AG04450 (cell line): ENCODE data around the gene ANKRD33. TPM values are rescaled to one million over a fixed set of nuclear protein-coding genes. Genes with fewer than 3 reads are reported as not detected.

ENCODE experiments used
- CTCF ChIA-PET: fragments of 300-600, 350-600 bp; formaldehyde crosslinking; extraction: SDS; loops from one replicate; lab custom pipeline; 2022; ENCODE audit warnings: antibody characterized with exemption, inconsistent platforms; lab: Charles Lee
- POLR2A ChIA-PET: fragments of 350-600 bp; formaldehyde crosslinking; extraction: SDS; loops from one replicate; lab custom pipeline; 2021; ENCODE audit warnings: antibody characterized with exemption, inconsistent platforms; lab: Yijun Ruan, JAX
- DNase-seq: peaks from one replicate; pipeline ENCODE4 v3.0.0-alpha.2; 2011; ENCODE audit warnings: low read depth, low spot score
- H3K27ac ChIP-seq: one replicate; pipeline ENCODE4 v1.5.1; 2012; ENCODE audit warnings: low read depth, low read length, control low read depth
- H3K27me3 ChIP-seq: one replicate; pipeline ENCODE4 v1.6.0; 2012; ENCODE audit warnings: low read length; ENCODE audit not compliant: control insufficient read depth, insufficient read depth
- H3K4me3 ChIP-seq: 2 replicates; pipeline ENCODE4 v1.5.1; 2011; ENCODE audit warnings: mild to moderate bottlenecking, low read depth, low read length, control low read depth
- H3K9me3 ChIP-seq: 2 replicates; pipeline ENCODE4 v1.5.1; 2012; ENCODE audit warnings: low read length; ENCODE audit not compliant: control insufficient read depth, insufficient read depth
- polyA plus RNA-seq: library from polyadenylated mRNA; depleted of rRNA; stranded (reverse); fragments of >200 nt; gene quantifications from 2 replicates; pipeline ENCODE4 v1.2.3, GENCODE V29; 2011
- TF ChIP-seq, protein P1 (sequence below): IDR thresholded peaks from 2 replicates; pipeline ENCODE4 v1.5.1; 2011; ENCODE audit warnings: low read depth, low read length, control low read depth, inconsistent platforms

ANKRD33 gene
- polyA plus RNA-seq, 1 experiment: not detected

- POLR2A ChIA-PET: no interaction called here
- CTCF ChIA-PET: interaction anchor here (0.6 to 2.0 kb wide), 5 partner anchors 11 to 65 kb away, joined by 3 to 7 read pairs (median 5); no protein-coding TSS in a partner anchor
- Histone ChIP-seq H3K27ac (peak overlapping the region; percentile 59), H3K4me3 (no peak overlapping the region), H3K27me3 (no peaks in the 10 kb centered on the region), H3K9me3 (peaks cover 3% of the 10 kb centered on the region; the same call in 1 of the 2 replicates)
- no peak for DNase-seq
- TF ChIP-seq, protein P1, sequence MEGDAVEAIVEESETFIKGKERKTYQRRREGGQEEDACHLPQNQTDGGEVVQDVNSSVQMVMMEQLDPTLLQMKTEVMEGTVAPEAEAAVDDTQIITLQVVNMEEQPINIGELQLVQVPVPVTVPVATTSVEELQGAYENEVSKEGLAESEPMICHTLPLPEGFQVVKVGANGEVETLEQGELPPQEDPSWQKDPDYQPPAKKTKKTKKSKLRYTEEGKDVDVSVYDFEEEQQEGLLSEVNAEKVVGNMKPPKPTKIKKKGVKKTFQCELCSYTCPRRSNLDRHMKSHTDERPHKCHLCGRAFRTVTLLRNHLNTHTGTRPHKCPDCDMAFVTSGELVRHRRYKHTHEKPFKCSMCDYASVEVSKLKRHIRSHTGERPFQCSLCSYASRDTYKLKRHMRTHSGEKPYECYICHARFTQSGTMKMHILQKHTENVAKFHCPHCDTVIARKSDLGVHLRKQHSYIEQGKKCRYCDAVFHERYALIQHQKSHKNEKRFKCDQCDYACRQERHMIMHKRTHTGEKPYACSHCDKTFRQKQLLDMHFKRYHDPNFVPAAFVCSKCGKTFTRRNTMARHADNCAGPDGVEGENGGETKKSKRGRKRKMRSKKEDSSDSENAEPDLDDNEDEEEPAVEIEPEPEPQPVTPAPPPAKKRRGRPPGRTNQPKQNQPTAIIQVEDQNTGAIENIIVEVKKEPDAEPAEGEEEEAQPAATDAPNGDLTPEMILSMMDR: no peak
Observed at GRCh38 chr12:51904951-51905470, 17.1 kb downstream of the ANKRD33 start.

- peaks cover 3% of the 10 kb centered on the region; the same call in 1 of the 2 replicates for H3K9me3 ChIP-seq
- H3K27me3 ChIP-seq: no peaks in the 10 kb centered on the region
- H3K4me3 ChIP-seq: no peak overlapping the region
- DNase-seq: no peak
- CTCF ChIA-PET: interaction anchor here (0.5 to 2.0 kb wide), 6 partner anchors 12 to 688 kb away, joined by 3 to 7 read pairs (median 4); partner anchors contain the start of gene POU6F1
- H3K27ac ChIP-seq: no peak overlapping the region
- TF ChIP-seq, protein P1: no peak
- POLR2A ChIA-PET: no interaction called here
Observed at GRCh38 chr12:51905471-51906429, 17.8 kb downstream of the ANKRD33 start.

- H3K9me3 ChIP-seq: peaks cover 3% of the 10 kb centered on the region; the same call in 1 of the 2 replicates
- TF ChIP-seq, protein P1: no peak
- H3K4me3 ChIP-seq: no peak overlapping the region
- CTCF ChIA-PET: interaction anchor here (0.5 to 2.0 kb wide), 3 partner anchors 12 to 689 kb away, joined by 3 to 6 read pairs (median 4); partner anchors contain the start of gene POU6F1
- H3K27ac ChIP-seq: no peak overlapping the region
- H3K27me3 ChIP-seq: no peaks in the 10 kb centered on the region
- POLR2A ChIA-PET: no interaction called here
- DNase-seq: no peak
Observed at GRCh38 chr12:51906430-51907082, 18.7 kb downstream of the ANKRD33 start.

- no peaks in the 10 kb centered on the region for H3K27me3 ChIP-seq
- peak within 1 kb of the TSS; percentile 54 for H3K4me3 ChIP-seq
- H3K9me3 ChIP-seq: peaks cover 3% of the 10 kb centered on the region; the same call in 1 of the 2 replicates
- H3K27ac ChIP-seq: no peak within 1 kb of the TSS
- TF ChIP-seq, protein P1: no peak
- CTCF ChIA-PET: interaction anchor here (0.6 to 2.0 kb wide), 7 partner anchors 13 to 116 kb away, joined by 3 to 8 read pairs (median 3); no protein-coding TSS in a partner anchor
- POLR2A ChIA-PET: interaction anchor here (1.2 kb wide), 1 partner anchor 8 kb away, joined by 3 read pairs; no protein-coding TSS in a partner anchor
- DNase-seq: no peak
Observed at GRCh38 chr12:51907083-51907855, 19.4 kb downstream of the ANKRD33 start, which contains the start of gene ACVRL1. ACVRL1 (plus strand) TSS chr12:51907504; CDS start chr12:51912475, 4,971 bp downstream.
